Neural progenitor cell (in vitro differentiated cells): Measurements from ENCODE around the gene SLAIN2. TPM values are rescaled to one million over a fixed set of nuclear protein-coding genes. Genes with fewer than 3 reads are reported as not detected.
"Not testable (repeated sequence)": the region's sequence is repeated elsewhere in the genome, so short reads cannot be mapped to it uniquely, and the experiment has no call there.

Experiments used
- DNase-seq: peaks from one replicate; pipeline ENCODE4 v3.0.0-alpha.2; 2016; ENCODE audit warnings: low spot score
- H2AFZ ChIP-seq: fragments of 200-600 bp; sonication (generic); replicated peaks from 2 replicates; pipeline ENCODE4 v1.6.1; 2016; ENCODE audit warnings: antibody characterized with exemption
- H3F3A ChIP-seq: fragments of 200-600 bp; sonication (generic); 2 replicates; pipeline ENCODE4 v1.6.1; 2016; ENCODE audit warnings: antibody characterized with exemption, low read depth
- H3K27ac ChIP-seq: fragments of 200-600 bp; sonication (generic); 2 replicates; pipeline ENCODE4 v1.5.1; 2016; ENCODE audit warnings: mild to moderate bottlenecking
- H3K27me3 ChIP-seq: fragments of 200-600 bp; sonication (generic); 2 replicates; pipeline ENCODE4 v1.6.1; 2016; ENCODE audit warnings: mild to moderate bottlenecking, moderate library complexity
- H3K36me3 ChIP-seq: fragments of 200-600 bp; sonication (generic); 2 replicates; pipeline ENCODE4 v1.5.1; 2016
- H3K4me1 ChIP-seq: fragments of 200-600 bp; sonication (generic); 2 replicates; pipeline ENCODE4 v1.6.1; 2016; ENCODE audit warnings: mixed run types
- H3K4me2 ChIP-seq: fragments of 200-600 bp; sonication (generic); 2 replicates; pipeline ENCODE4 v1.6.1; 2016
- H3K4me3 ChIP-seq: fragments of 200-600 bp; sonication (generic); 2 replicates; pipeline ENCODE4 v1.5.1; 2016
- H3K79me2 ChIP-seq: fragments of 200-600 bp; sonication (generic); 2 replicates; pipeline ENCODE4 v1.6.1; 2016; ENCODE audit warnings: low read depth
- H3K9ac ChIP-seq: fragments of 200-600 bp; sonication (generic); 2 replicates; pipeline ENCODE4 v1.6.1; 2016
- H3K9me3 ChIP-seq: fragments of 200-600 bp; sonication (generic); 2 replicates; pipeline ENCODE4 v1.5.1; 2016; ENCODE audit warnings: low read depth
- H4K20me1 ChIP-seq: fragments of 200-600 bp; sonication (generic); 2 replicates; pipeline ENCODE4 v1.6.1; 2016; ENCODE audit warnings: low read depth
- H3K27ac Mint-ChIP-seq: 3 replicates; pipeline ENCODE4 v1.8.0; 2021; ENCODE audit warnings: mixed read lengths
- H3K27me3 Mint-ChIP-seq: 2 replicates; pipeline ENCODE4 v1.8.0; 2022; ENCODE audit warnings: low read depth, mild to moderate bottlenecking, inconsistent platforms, moderate library complexity, mixed read lengths; ENCODE audit not compliant: insufficient read depth
- H3K36me3 Mint-ChIP-seq: 3 replicates; pipeline ENCODE4 v1.8.0; 2021; ENCODE audit warnings: mixed read lengths
- H3K4me1 Mint-ChIP-seq: 3 replicates; pipeline ENCODE4 v1.8.0; 2021; ENCODE audit warnings: mixed read lengths
- H3K4me3 Mint-ChIP-seq: 3 replicates; pipeline ENCODE4 v1.8.0; 2021; ENCODE audit warnings: mild to moderate bottlenecking, moderate library complexity, mixed read lengths
- H3K9me3 Mint-ChIP-seq: 3 replicates; pipeline ENCODE4 v1.8.0; 2020; ENCODE audit warnings: mixed read lengths
- EZH2 ChIP-seq: fragments of 200-600 bp; sonication (generic); IDR thresholded peaks from 2 replicates; pipeline ENCODE4 v1.6.1; 2017; ENCODE audit warnings: antibody characterized with exemption, mild to moderate bottlenecking, moderate library complexity
- EZH2phosphoT487 ChIP-seq: fragments of 200-600 bp; sonication (generic); IDR thresholded peaks from 2 replicates; pipeline ENCODE4 v1.6.1; 2017; ENCODE audit warnings: antibody characterized with exemption
- total RNA-seq: library from RNA; depleted of rRNA; stranded (reverse); fragments of >200 nt; gene quantifications from 2 replicates; pipeline ENCODE4 v1.2.3, GENCODE V29; 2015; ENCODE audit warnings: low replicate concordance
- TF ChIP-seq, protein P1 (sequence below): fragments of 200-600 bp; sonication (generic); IDR thresholded peaks from 2 replicates; pipeline ENCODE4 v1.5.1; 2017; ENCODE audit warnings: antibody characterized with exemption, mild to moderate bottlenecking

Gene SLAIN2
- total RNA-seq, 1 donor from 2014 or later: 25.4 TPM

DNA sequence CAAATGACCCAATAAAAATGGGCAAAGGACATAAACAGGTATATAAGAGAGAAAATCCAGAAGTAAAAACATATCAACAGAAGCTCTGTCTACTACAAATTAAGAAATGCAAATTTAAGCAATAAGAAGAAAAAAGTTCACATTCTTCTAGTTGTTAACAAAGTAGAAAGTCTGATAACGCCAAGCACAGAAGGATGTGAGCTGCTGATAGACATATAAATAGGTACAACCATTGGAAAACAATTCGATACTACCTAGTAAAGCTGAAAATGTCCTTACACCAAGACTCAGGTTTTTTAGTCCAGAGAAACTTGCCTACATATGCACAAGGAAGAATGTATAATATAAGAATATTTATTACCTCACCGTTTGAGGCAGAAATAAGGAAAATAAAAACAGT lies 35.8 kb upstream of the SLAIN2 start:
- no peak overlapping the region for H2AFZ ChIP-seq

DNA sequence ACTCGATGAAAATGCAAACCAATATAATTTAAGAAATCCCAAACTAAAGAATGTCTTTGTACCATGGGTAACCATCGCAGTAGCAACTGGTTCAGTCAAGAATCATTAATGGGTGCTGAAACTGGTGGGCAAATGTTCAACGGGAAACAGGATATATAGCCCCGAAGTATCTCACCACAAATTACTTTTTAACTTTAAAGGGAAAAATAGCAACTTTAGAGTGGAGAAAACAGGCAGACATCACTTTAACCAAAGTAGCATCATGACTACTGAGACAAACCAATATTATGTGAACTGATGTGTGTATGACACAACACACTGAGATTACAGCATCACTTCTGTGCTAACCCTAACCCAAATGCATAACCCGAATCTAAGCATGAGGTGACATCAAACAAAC lies 33.8 kb upstream of the SLAIN2 start:
- no peaks in the 10 kb centered on the region for H3K79me2 ChIP-seq
- no peaks in the 10 kb centered on the region for H4K20me1 ChIP-seq
- no peak overlapping the region for H3K4me3 ChIP-seq
- DNase-seq: no peak
- H3K9me3 Mint-ChIP-seq: no peaks in the 10 kb centered on the region
- H3K27ac ChIP-seq: no peak overlapping the region
- H3K36me3 ChIP-seq: no peaks in the 10 kb centered on the region
- no peaks in the 10 kb centered on the region for H3K4me1 ChIP-seq
- H2AFZ ChIP-seq: no peak overlapping the region
- no peaks in the 10 kb centered on the region for H3K9me3 ChIP-seq
- H3K4me1 Mint-ChIP-seq: no peaks in the 10 kb centered on the region
- H3K4me2 ChIP-seq: no peak overlapping the region
- no peak overlapping the region for H3K9ac ChIP-seq
- TF ChIP-seq EZH2phosphoT487 (no peak), EZH2 (no peak)
- H3K27ac Mint-ChIP-seq: no peak overlapping the region
- H3K36me3 Mint-ChIP-seq: no peaks in the 10 kb centered on the region
- H3K27me3 ChIP-seq: no peaks in the 10 kb centered on the region
- H3K4me3 Mint-ChIP-seq: no peak overlapping the region
- no peaks in the 10 kb centered on the region for H3F3A ChIP-seq
- H3K27me3 Mint-ChIP-seq: no peaks in the 10 kb centered on the region

More for the DNA sequence above, 35.8 kb upstream of the SLAIN2 start:
- no peak for DNase-seq
- Histone ChIP-seq H3K36me3 (no peaks in the 10 kb centered on the region), H3F3A (no peaks in the 10 kb centered on the region), H3K9me3 (no peaks in the 10 kb centered on the region), H3K9ac (no peak overlapping the region), H3K4me3 (no peak overlapping the region), H3K4me1 (no peaks in the 10 kb centered on the region), H3K4me2 (no peak overlapping the region), H3K27me3 (no peaks in the 10 kb centered on the region), H4K20me1 (no peaks in the 10 kb centered on the region), H3K79me2 (no peaks in the 10 kb centered on the region), H3K27ac (no peak overlapping the region)
- no peak for TF ChIP-seq EZH2phosphoT487
- TF ChIP-seq, protein P1, sequence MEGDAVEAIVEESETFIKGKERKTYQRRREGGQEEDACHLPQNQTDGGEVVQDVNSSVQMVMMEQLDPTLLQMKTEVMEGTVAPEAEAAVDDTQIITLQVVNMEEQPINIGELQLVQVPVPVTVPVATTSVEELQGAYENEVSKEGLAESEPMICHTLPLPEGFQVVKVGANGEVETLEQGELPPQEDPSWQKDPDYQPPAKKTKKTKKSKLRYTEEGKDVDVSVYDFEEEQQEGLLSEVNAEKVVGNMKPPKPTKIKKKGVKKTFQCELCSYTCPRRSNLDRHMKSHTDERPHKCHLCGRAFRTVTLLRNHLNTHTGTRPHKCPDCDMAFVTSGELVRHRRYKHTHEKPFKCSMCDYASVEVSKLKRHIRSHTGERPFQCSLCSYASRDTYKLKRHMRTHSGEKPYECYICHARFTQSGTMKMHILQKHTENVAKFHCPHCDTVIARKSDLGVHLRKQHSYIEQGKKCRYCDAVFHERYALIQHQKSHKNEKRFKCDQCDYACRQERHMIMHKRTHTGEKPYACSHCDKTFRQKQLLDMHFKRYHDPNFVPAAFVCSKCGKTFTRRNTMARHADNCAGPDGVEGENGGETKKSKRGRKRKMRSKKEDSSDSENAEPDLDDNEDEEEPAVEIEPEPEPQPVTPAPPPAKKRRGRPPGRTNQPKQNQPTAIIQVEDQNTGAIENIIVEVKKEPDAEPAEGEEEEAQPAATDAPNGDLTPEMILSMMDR: no peak
- TF ChIP-seq EZH2: no peak
- no peaks in the 10 kb centered on the region for H3K36me3 Mint-ChIP-seq
- H3K27ac Mint-ChIP-seq: no peak overlapping the region
- H3K9me3 Mint-ChIP-seq: no peaks in the 10 kb centered on the region
- no peak overlapping the region for H3K4me3 Mint-ChIP-seq
- no peaks in the 10 kb centered on the region for H3K27me3 Mint-ChIP-seq
- no peaks in the 10 kb centered on the region for H3K4me1 Mint-ChIP-seq

- no peaks in the 10 kb centered on the region for H3K27me3 ChIP-seq
- H3K4me3 Mint-ChIP-seq: no peak overlapping the region
- no peaks in the 10 kb centered on the region for H3F3A ChIP-seq
- no peak for TF ChIP-seq EZH2phosphoT487
- no peak for TF ChIP-seq EZH2
- TF ChIP-seq, protein P1: no peak
- no peak overlapping the region for H3K4me2 ChIP-seq
- no peak overlapping the region for H3K27ac Mint-ChIP-seq
- no peaks in the 10 kb centered on the region for H3K9me3 ChIP-seq
- H2AFZ ChIP-seq: no peak overlapping the region
- peaks cover 4% of the 10 kb centered on the region for H3K9me3 Mint-ChIP-seq
- H3K79me2 ChIP-seq: no peaks in the 10 kb centered on the region
- H3K4me1 Mint-ChIP-seq: no peaks in the 10 kb centered on the region
- H3K36me3 Mint-ChIP-seq: no peaks in the 10 kb centered on the region
- no peaks in the 10 kb centered on the region for H3K36me3 ChIP-seq
- no peaks in the 10 kb centered on the region for H3K4me1 ChIP-seq
- H3K9ac ChIP-seq: no peak overlapping the region
- no peak overlapping the region for H3K27ac ChIP-seq
- DNase-seq: no peak
- H4K20me1 ChIP-seq: no peaks in the 10 kb centered on the region
- no peaks in the 10 kb centered on the region for H3K27me3 Mint-ChIP-seq
- H3K4me3 ChIP-seq: no peak overlapping the region
Observed at GRCh38 chr4:48308901-48309300, 32.4 kb upstream of the SLAIN2 start.

GRCh38 chr4:48311896-48312295 lies 29.4 kb upstream of the SLAIN2 start:
- TF ChIP-seq EZH2phosphoT487 (no peak), EZH2 (no peak)
- Mint-ChIP-seq H3K9me3 (peaks cover 8% of the 10 kb centered on the region), H3K4me3 (no peak overlapping the region), H3K27ac (no peak overlapping the region), H3K4me1 (no peaks in the 10 kb centered on the region), H3K36me3 (no peaks in the 10 kb centered on the region), H3K27me3 (no peaks in the 10 kb centered on the region)
- Histone ChIP-seq H3K9me3 (no peaks in the 10 kb centered on the region), H4K20me1 (no peaks in the 10 kb centered on the region), H2AFZ (no peak overlapping the region), H3K27ac (no peak overlapping the region), H3K4me3 (no peak overlapping the region), H3K79me2 (no peaks in the 10 kb centered on the region), H3K4me2 (no peak overlapping the region), H3K36me3 (no peaks in the 10 kb centered on the region), H3K4me1 (no peaks in the 10 kb centered on the region), H3K9ac (no peak overlapping the region), H3K27me3 (no peaks in the 10 kb centered on the region), H3F3A (no peaks in the 10 kb centered on the region)
- no peak for DNase-seq

DNA sequence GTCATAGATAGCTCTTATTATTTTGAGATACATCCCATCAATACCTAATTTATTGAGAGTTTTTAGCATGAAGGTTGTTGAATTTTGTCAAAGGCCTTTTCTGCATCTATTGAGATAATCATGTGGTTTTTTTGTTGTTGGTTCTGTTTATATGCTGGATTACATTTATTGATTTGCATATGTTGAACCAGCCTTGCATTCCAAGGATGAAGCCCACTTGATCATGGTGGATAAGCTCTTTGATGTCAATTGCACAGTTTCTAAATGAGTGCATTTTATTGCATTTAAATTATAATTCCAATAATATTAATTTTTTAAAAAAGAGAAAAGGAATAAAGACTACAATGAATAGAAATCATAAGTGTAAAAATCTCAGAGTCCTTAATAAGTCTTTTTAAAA lies 26.6 kb upstream of the SLAIN2 start:
- H3K9me3 Mint-ChIP-seq, H3K27me3 ChIP-seq, H3K4me2 ChIP-seq, H3K4me1 Mint-ChIP-seq, H4K20me1 ChIP-seq, H3K4me3 Mint-ChIP-seq, H2AFZ ChIP-seq, H3K79me2 ChIP-seq, H3K9ac ChIP-seq, H3K9me3 ChIP-seq, H3K4me3 ChIP-seq, DNase-seq, H3K36me3 Mint-ChIP-seq, H3K4me1 ChIP-seq, H3K27me3 Mint-ChIP-seq, H3K36me3 ChIP-seq, H3K27ac ChIP-seq, H3F3A ChIP-seq, H3K27ac Mint-ChIP-seq: not testable (repeated sequence)
